DOHH2 (cell line): Measurements from ENCODE around the gene VGLL4.
"Not testable (repeated sequence)": the region's sequence is repeated elsewhere in the genome, so short reads cannot be mapped to it uniquely, and the experiment has no call there.

Source experiments
- EZH2phosphoT487 ChIP-seq: fragments of 200-600 bp; sonication (generic); IDR thresholded peaks from 2 replicates; pipeline ENCODE4 v1.6.1; 2017; ENCODE audit warnings: borderline replicate concordance, mild to moderate bottlenecking, antibody characterized with exemption, low read length, moderate library complexity, mixed read lengths
- TF ChIP-seq, protein P1 (sequence below): fragments of 200-600 bp; sonication (generic); IDR thresholded peaks from one replicate; pipeline ENCODE4 v1.5.1; 2014; ENCODE audit warnings: antibody characterized with exemption, mild to moderate bottlenecking, low read depth, low read length; ENCODE audit not compliant: poor library complexity, severe bottlenecking

DNA sequence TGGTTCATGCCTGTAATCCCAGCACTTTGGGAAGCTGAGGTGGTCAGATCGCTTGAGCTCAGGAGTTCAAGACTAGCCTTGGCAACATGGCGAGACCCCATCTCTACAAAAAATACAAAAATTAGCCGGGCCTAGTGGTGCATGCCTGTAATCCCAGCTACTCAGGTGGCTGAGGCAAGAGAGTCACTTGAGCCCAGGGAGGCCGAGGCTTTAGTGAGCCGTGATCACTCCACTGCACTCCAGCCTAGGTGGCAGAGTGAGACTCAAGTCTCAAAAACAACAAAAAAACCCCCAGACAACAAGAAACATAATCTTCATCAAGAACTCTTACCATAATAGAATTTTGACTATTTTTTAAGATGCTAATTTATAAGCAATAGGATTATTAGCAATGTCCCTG, 117.6 kb downstream of the VGLL4 start:
- TF ChIP-seq, protein P1, sequence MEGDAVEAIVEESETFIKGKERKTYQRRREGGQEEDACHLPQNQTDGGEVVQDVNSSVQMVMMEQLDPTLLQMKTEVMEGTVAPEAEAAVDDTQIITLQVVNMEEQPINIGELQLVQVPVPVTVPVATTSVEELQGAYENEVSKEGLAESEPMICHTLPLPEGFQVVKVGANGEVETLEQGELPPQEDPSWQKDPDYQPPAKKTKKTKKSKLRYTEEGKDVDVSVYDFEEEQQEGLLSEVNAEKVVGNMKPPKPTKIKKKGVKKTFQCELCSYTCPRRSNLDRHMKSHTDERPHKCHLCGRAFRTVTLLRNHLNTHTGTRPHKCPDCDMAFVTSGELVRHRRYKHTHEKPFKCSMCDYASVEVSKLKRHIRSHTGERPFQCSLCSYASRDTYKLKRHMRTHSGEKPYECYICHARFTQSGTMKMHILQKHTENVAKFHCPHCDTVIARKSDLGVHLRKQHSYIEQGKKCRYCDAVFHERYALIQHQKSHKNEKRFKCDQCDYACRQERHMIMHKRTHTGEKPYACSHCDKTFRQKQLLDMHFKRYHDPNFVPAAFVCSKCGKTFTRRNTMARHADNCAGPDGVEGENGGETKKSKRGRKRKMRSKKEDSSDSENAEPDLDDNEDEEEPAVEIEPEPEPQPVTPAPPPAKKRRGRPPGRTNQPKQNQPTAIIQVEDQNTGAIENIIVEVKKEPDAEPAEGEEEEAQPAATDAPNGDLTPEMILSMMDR: not testable (repeated sequence)
- TF ChIP-seq EZH2phosphoT487: not testable (repeated sequence)
